Stomach (tissue), 9 donors: ENCODE measurements around the gene AKAP6. TPM values are rescaled to one million over a fixed set of nuclear protein-coding genes. Genes with fewer than 3 reads are reported as not detected.

Experiments
- DNase-seq, 2 donors: peaks; one replicate each; pipeline versions ENCODE4 v3.0.0 to v3.0.0-alpha.2; 2013 to 2019
- H3K27ac ChIP-seq, 5 donors: fragments of 200-600 bp in 4 of 5; sonication (generic) in 4 of 5; one replicate each; pipeline ENCODE4 v1.5.1; 2013 to 2019; ENCODE audit warnings: mild to moderate bottlenecking in 1 of 5, moderate library complexity in 1 of 5
- H3K27me3 ChIP-seq, 3 donors: fragments of 200-600 bp; sonication (generic); one replicate each; pipeline ENCODE4 v1.5.1; 2017 to 2019; ENCODE audit warnings: mixed run types in 1 of 3
- H3K36me3 ChIP-seq, 4 donors: fragments of 200-600 bp; sonication (generic); 1 replicate in 3 of 4; 2 replicates in 1 of 4; pipeline ENCODE4 v1.5.1; 2016 to 2019
- H3K4me1 ChIP-seq, 4 donors: fragments of 200-600 bp; sonication (generic); one replicate each; pipeline ENCODE4 v1.5.1; 2016 to 2019
- H3K4me3 ChIP-seq, 4 donors: fragments of 200-600 bp; sonication (generic) in 3 of 4; one replicate each; pipeline ENCODE4 v1.5.1; 2016 to 2019; ENCODE audit warnings: mild to moderate bottlenecking in 1 of 4
- H3K9me3 ChIP-seq, 4 donors: fragments of 200-600 bp; sonication (generic); one replicate each; pipeline ENCODE4 v1.5.1; 2016 to 2019
- CTCF ChIP-seq, 7 experiments: fragments of 450-650 bp in 4 of 7; fragments of 200-600 bp in 3 of 7; sonication (generic) in 3 of 7; IDR thresholded peaks; one replicate each; pipeline ENCODE4 v1.5.1; 2016 to 2019; ENCODE audit warnings: antibody characterized with exemption in 7 of 7, control low read depth in 2 of 7, mild to moderate bottlenecking in 1 of 7
- EP300 ChIP-seq: sonication (generic); formaldehyde crosslinking; IDR thresholded peaks from one replicate; pipeline ENCODE4 v1.6.1; 2017; ENCODE audit warnings: antibody characterized with exemption
- POLR2A ChIP-seq, 4 donors: fragments of 450-650 bp; IDR thresholded peaks; one replicate each; pipeline ENCODE4 v1.6.1; 2016; ENCODE audit warnings: antibody characterized with exemption in 4 of 4, control low read depth in 2 of 4, mild to moderate bottlenecking in 1 of 4, moderate library complexity in 1 of 4
- POLR2AphosphoS5 ChIP-seq, 3 donors: sonication (generic); formaldehyde crosslinking; IDR thresholded peaks; one replicate each; pipeline ENCODE4 v1.6.1; 2016; ENCODE audit warnings: antibody characterized with exemption in 3 of 3
- WGBS, 5 donors: extraction: QIAGEN DNeasy Blood & Tissue Kit in 3 of 5; methylation state at CpG; one replicate each; pipeline versions ENCODE4 v1.1.5 to v1.1.7; 2013 to 2018; 5-methylcytosine and 5-hydroxymethylcytosine counted together
- intact Hi-C: fragments of 100-400 bp; cut with DNase I; formaldehyde crosslinking; loops from one replicate; pipeline ENCODE4 v1.15.1; 2023; ENCODE audit warnings: low total_unique reads
- polyA plus RNA-seq, 3 donors: library from polyadenylated mRNA; stranded (reverse); fragments of 200-250 nt; gene quantifications; one replicate each; pipeline ENCODE4 v1.2.3, GENCODE V29; 2013
- total RNA-seq, 5 donors: library from RNA; depleted of rRNA; stranded (reverse); fragments of >200 nt; gene quantifications; one replicate each; pipeline versions ENCODE4 v1.1.0 to v1.2.3, GENCODE V29; 2014 to 2016
- donor health status: healthy with polysubstance abuse.
- donor health status: Bipolar disorder and iron deficiency.
- donor health status: healthy.

Gene AKAP6
- total and polyA plus RNA-seq, 8 donors, result 0.15 to 132 (median 3.3) TPM

GRCh38 chr14:32345311-32345791, 16.3 kb downstream of the AKAP6 start:
- TF ChIP-seq CTCF (IDR thresholded peaks at IDR 0.05), result no peak
- no peak for TF ChIP-seq POLR2A (IDR thresholded peaks at IDR 0.05)
- no peak for TF ChIP-seq POLR2AphosphoS5 (IDR thresholded peaks at IDR 0.05)
- no peak for TF ChIP-seq EP300
- no peak overlapping the region for H3K4me3 ChIP-seq
- no peaks in the 10 kb centered on the region for H3K27me3 ChIP-seq
- H3K4me1 ChIP-seq, result no peaks in the 10 kb centered on the region
- H3K27ac ChIP-seq, result no peak overlapping the region
- peak in 1 of 2 donors; percentile 37 for DNase-seq
- no peaks in the 10 kb centered on the region for H3K36me3 ChIP-seq
- intact Hi-C loops, result no loop called here
- H3K9me3 ChIP-seq, result no peaks in the 10 kb centered on the region
- WGBS, 5 donors, result 88 to 100% (median 95%) methylated on average over 1 of the region's 1 CpG

GRCh38 chr14:32349322-32349721, 20.2 kb downstream of the AKAP6 start:
- Histone ChIP-seq H3K9me3 (no peaks in the 10 kb centered on the region), H3K4me3 (no peak overlapping the region), H3K27me3 (no peaks in the 10 kb centered on the region), H3K4me1 (no peaks in the 10 kb centered on the region), H3K27ac (no peak overlapping the region), H3K36me3 (no peaks in the 10 kb centered on the region)
- intact Hi-C loops, result no loop called here
- no peak for TF ChIP-seq EP300
- no peak for TF ChIP-seq CTCF (IDR thresholded peaks at IDR 0.05)
- no peak for TF ChIP-seq POLR2A (IDR thresholded peaks at IDR 0.05)
- TF ChIP-seq POLR2AphosphoS5 (IDR thresholded peaks at IDR 0.05), result no peak
- DNase-seq, result no peak
- 81 to 93% (median 93%) methylated on average over 4 of the region's 4 CpGs for WGBS, 5 donors

GRCh38 chr14:32350020-32350419, 20.9 kb downstream of the AKAP6 start:
- no peak overlapping the region for H3K27ac ChIP-seq
- DNase-seq, result no peak
- no peaks in the 10 kb centered on the region for H3K36me3 ChIP-seq
- intact Hi-C loops, result no loop called here
- no peaks in the 10 kb centered on the region for H3K27me3 ChIP-seq
- no peak overlapping the region for H3K4me3 ChIP-seq
- no peaks in the 10 kb centered on the region for H3K4me1 ChIP-seq
- TF ChIP-seq POLR2A (IDR thresholded peaks at IDR 0.05), result no peak
- TF ChIP-seq POLR2AphosphoS5 (IDR thresholded peaks at IDR 0.05), result no peak
- no peak for TF ChIP-seq CTCF (IDR thresholded peaks at IDR 0.05)
- TF ChIP-seq EP300, result no peak
- no peaks in the 10 kb centered on the region for H3K9me3 ChIP-seq
- WGBS, 5 donors, result 17 to 59% (median 35%) methylated on average over 1 of the region's 1 CpG

- DNase-seq, result no peak
- no peaks in the 10 kb centered on the region for H3K4me1 ChIP-seq
- 84 to 88% (median 87%) methylated on average over 4 of the region's 4 CpGs for WGBS, 5 donors
- no peaks in the 10 kb centered on the region for H3K27me3 ChIP-seq
- no peaks in the 10 kb centered on the region for H3K9me3 ChIP-seq
- TF ChIP-seq EP300 (no peak), POLR2A (IDR thresholded peaks at IDR 0.05) (no peak), CTCF (IDR thresholded peaks at IDR 0.05) (no peak), POLR2AphosphoS5 (IDR thresholded peaks at IDR 0.05) (no peak)
- H3K4me3 ChIP-seq, result no peak overlapping the region
- H3K36me3 ChIP-seq, result no peaks in the 10 kb centered on the region
- H3K27ac ChIP-seq, result no peak overlapping the region
- intact Hi-C loops, result no loop called here
Observed at GRCh38 chr14:32352631-32353030, 23.5 kb downstream of the AKAP6 start.
